HEK293T (cell line): ENCODE results near the gene JMJD6.
"Not testable (repeated sequence)": the region's sequence is repeated elsewhere in the genome, so short reads cannot be mapped to it uniquely, and the experiment has no call there.

Experiments
- CTCF ChIA-PET: fragments of 350-600 bp; formaldehyde crosslinking; extraction: SDS; loops from one replicate; lab custom pipeline; 2021; ENCODE audit warnings: antibody characterized with exemption, inconsistent platforms; lab: Yijun Ruan, JAX
- POLR2A ChIA-PET: fragments of 350-600 bp; formaldehyde crosslinking; extraction: SDS; loops from one replicate; lab custom pipeline; 2020; ENCODE audit warnings: antibody characterized with exemption, inconsistent platforms; lab: Yijun Ruan, JAX
- DNase-seq: peaks from one replicate; pipeline ENCODE4 v3.0.0; 2012; ENCODE audit warnings: mixed read lengths; ENCODE audit errors: extremely low spot score
- ARNT ChIP-seq: fragments of 450-650 bp; IDR thresholded peaks from 2 replicates; pipeline ENCODE4 v1.6.1; 2017; ENCODE audit warnings: mild to moderate bottlenecking
- BHLHE40 ChIP-seq: fragments of 450-650 bp; IDR thresholded peaks from 2 replicates; pipeline ENCODE4 v1.6.1; 2016; ENCODE audit warnings: mild to moderate bottlenecking, moderate library complexity, borderline replicate concordance
- CTBP1 ChIP-seq: fragments of 450-650 bp; IDR thresholded peaks from 2 replicates; pipeline ENCODE4 v1.6.1; 2016; ENCODE audit warnings: borderline replicate concordance
- ELF4 ChIP-seq: fragments of 450-650 bp; IDR thresholded peaks from 2 replicates; pipeline ENCODE4 v1.6.1; 2017; ENCODE audit warnings: antibody characterized with exemption
- FOXA1 ChIP-seq: fragments of 450-650 bp; IDR thresholded peaks from 2 replicates; pipeline ENCODE4 v1.6.1; 2016; ENCODE audit warnings: mild to moderate bottlenecking
- FOXK2 ChIP-seq: fragments of 450-650 bp; IDR thresholded peaks from 2 replicates; pipeline ENCODE4 v1.6.1; 2016; ENCODE audit warnings: mild to moderate bottlenecking
- FOXM1 ChIP-seq: fragments of 450-650 bp; IDR thresholded peaks from 2 replicates; pipeline ENCODE4 v1.6.1; 2017; ENCODE audit warnings: mild to moderate bottlenecking, borderline replicate concordance
- HDGF ChIP-seq: fragments of 450-650 bp; IDR thresholded peaks from 2 replicates; pipeline ENCODE4 v1.6.1; 2017; ENCODE audit warnings: antibody characterized with exemption, borderline replicate concordance
- L3MBTL2 ChIP-seq: fragments of 450-650 bp; conservative IDR thresholded peaks from 2 replicates; pipeline ENCODE4 v1.6.1; 2016; ENCODE audit warnings: mild to moderate bottlenecking
- LEF1 ChIP-seq: fragments of 450-650 bp; IDR thresholded peaks from 2 replicates; pipeline ENCODE4 v1.6.1; 2017; ENCODE audit warnings: mild to moderate bottlenecking, borderline replicate concordance
- NFRKB ChIP-seq: fragments of 450-650 bp; IDR thresholded peaks from 2 replicates; pipeline ENCODE4 v1.6.1; 2016; ENCODE audit warnings: mild to moderate bottlenecking, moderate library complexity
- PKNOX1 ChIP-seq: fragments of 450-650 bp; IDR thresholded peaks from 2 replicates; pipeline ENCODE4 v1.6.1; 2016
- SP1 ChIP-seq: fragments of 450-650 bp; IDR thresholded peaks from 2 replicates; pipeline ENCODE4 v1.6.1; 2017
- SUZ12 ChIP-seq: fragments of 450-650 bp; IDR thresholded peaks from 2 replicates; pipeline ENCODE4 v1.6.1; 2016; ENCODE audit warnings: mild to moderate bottlenecking
- TARDBP ChIP-seq: fragments of 450-650 bp; IDR thresholded peaks from 2 replicates; pipeline ENCODE4 v1.6.1; 2016
- ZNF384 ChIP-seq: fragments of 450-650 bp; IDR thresholded peaks from 2 replicates; pipeline ENCODE4 v1.6.1; 2016

The JMJD6 gene

GRCh38 chr17:76716146-76716838 lies 10.1 kb downstream of the JMJD6 start:
- ChIA-PET CTCF (no interaction called here), POLR2A (interaction anchor here (0.8 to 3.0 kb wide), 8 partner anchors 10 to 159 kb away, joined by 3 to 12 read pairs (median 4); partner anchors contain the start of genes MFSD11 and SRSF2)
- DNase-seq: no peak
- TF ChIP-seq SP1 (no peak), NFRKB (no peak), ZNF384 (no peak), TARDBP (no peak), L3MBTL2 (no peak), ARNT (no peak), LEF1 (no peak)

GRCh38 chr17:76715496-76715830 lies 10.9 kb downstream of the JMJD6 start:
- POLR2A ChIA-PET: interaction anchor here (1.9 kb wide), 1 partner anchor 34 kb away, joined by 4 read pairs; no protein-coding TSS in a partner anchor
- CTCF ChIA-PET: interaction anchor here (0.6 to 1.5 kb wide), 5 partner anchors 9 to 34 kb away, joined by 3 to 7 read pairs (median 3); partner anchors contain the start of genes JMJD6 and METTL23
- DNase-seq: no peak
- no peak for TF ChIP-seq PKNOX1
- TF ChIP-seq BHLHE40: no peak
- TF ChIP-seq SP1: no peak
- no peak for TF ChIP-seq TARDBP
- TF ChIP-seq FOXK2: no peak
- TF ChIP-seq FOXA1: no peak
- TF ChIP-seq SUZ12: no peak
- no peak for TF ChIP-seq FOXM1
- TF ChIP-seq CTBP1: no peak
- no peak for TF ChIP-seq ARNT
- no peak for TF ChIP-seq NFRKB
- no peak for TF ChIP-seq ZNF384
- no peak for TF ChIP-seq L3MBTL2
- TF ChIP-seq HDGF: no peak

- ChIA-PET POLR2A (interaction anchor here (1.5 to 4.4 kb wide), 3 partner anchors 19 to 34 kb away, joined by 3 to 29 read pairs (median 4); partner anchors contain the start of genes MFSD11 and SRSF2), CTCF (interaction anchor here (1.1 to 1.5 kb wide), 4 partner anchors 11 to 52 kb away, joined by 3 to 4 read pairs (median 4); partner anchors contain the start of genes JMJD6 and METTL23)
- DNase-seq: no peak
- TF ChIP-seq ARNT: no peak
- TF ChIP-seq HDGF: no peak
- no peak for TF ChIP-seq NFRKB
- no peak for TF ChIP-seq CTBP1
- TF ChIP-seq SP1: no peak
- no peak for TF ChIP-seq L3MBTL2
- TF ChIP-seq ZNF384: no peak
- no peak for TF ChIP-seq FOXK2
- TF ChIP-seq LEF1: no peak
- no peak for TF ChIP-seq ELF4
Observed at GRCh38 chr17:76714822-76715495, 11.4 kb downstream of the JMJD6 start.

DNA sequence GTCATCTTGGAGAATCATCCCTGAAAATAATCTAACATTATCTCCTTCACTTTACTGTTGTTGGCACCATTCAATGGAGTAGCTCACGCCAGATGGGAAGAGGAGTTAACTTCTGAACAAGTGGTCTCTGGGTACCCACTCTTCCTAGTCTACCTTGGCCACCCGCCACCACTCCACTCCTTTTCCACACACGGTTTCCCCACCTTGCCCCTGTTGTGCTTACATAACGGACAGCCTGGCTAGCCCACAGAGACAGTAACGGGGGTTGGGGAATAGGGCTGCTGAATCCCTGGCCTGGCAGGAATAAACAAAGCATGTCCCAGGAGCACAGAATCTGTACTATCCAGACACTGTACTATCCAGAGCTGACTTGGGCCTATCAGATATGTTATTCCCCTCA lies 12.1 kb downstream of the JMJD6 start:
- ChIA-PET POLR2A (interaction anchor here (0.9 to 4.4 kb wide), 7 partner anchors 12 to 157 kb away, joined by 3 to 29 read pairs (median 4); partner anchors contain the start of genes JMJD6, METTL23, MFSD11 and SRSF2), CTCF (interaction anchor here (0.6 to 1.8 kb wide), 10 partner anchors 10 to 205 kb away, joined by 3 to 8 read pairs (median 4); partner anchors contain the start of genes JMJD6 and METTL23)
- DNase-seq: no peak
- TF ChIP-seq SUZ12: no peak
- TF ChIP-seq SP1: no peak
- no peak for TF ChIP-seq TARDBP
- TF ChIP-seq PKNOX1: no peak
- no peak for TF ChIP-seq BHLHE40
- no peak for TF ChIP-seq LEF1
- no peak for TF ChIP-seq FOXK2
- no peak for TF ChIP-seq FOXM1
- no peak for TF ChIP-seq ELF4
- no peak for TF ChIP-seq ZNF384
- TF ChIP-seq ARNT: no peak
- no peak for TF ChIP-seq CTBP1
- TF ChIP-seq FOXA1: no peak
- no peak for TF ChIP-seq L3MBTL2

GRCh38 chr17:76713765-76714164 lies 12.6 kb downstream of the JMJD6 start:
- TF ChIP-seq FOXM1 (no peak), SP1 (no peak), FOXK2 (no peak), BHLHE40 (no peak), NFRKB (no peak), HDGF (no peak), CTBP1 (no peak), ZNF384 (no peak), FOXA1 (no peak)
- CTCF ChIA-PET: interaction anchor here (0.6 to 1.8 kb wide), 9 partner anchors 9 to 204 kb away, joined by 3 to 8 read pairs (median 4); no protein-coding TSS in a partner anchor
- DNase-seq: no peak
- POLR2A ChIA-PET: interaction anchor here (0.9 to 4.4 kb wide), 7 partner anchors 13 to 156 kb away, joined by 3 to 29 read pairs (median 4); partner anchors contain the start of genes JMJD6, METTL23, MFSD11 and SRSF2

- TF ChIP-seq ZNF384: peak; percentile 98
- ChIA-PET POLR2A (interaction anchor here (1.0 to 5.4 kb wide), 10 partner anchors 9 to 154 kb away, joined by 3 to 38 read pairs (median 11); partner anchors contain the start of genes JMJD6, METTL23, MFSD11 and SRSF2), CTCF (interaction anchor here (0.6 to 2.1 kb wide), 2 partner anchors 31 to 218 kb away, joined by 4 to 7 read pairs; no protein-coding TSS in a partner anchor)
- DNase-seq: not testable (repeated sequence)
Observed at GRCh38 chr17:76712321-76712720, 14.1 kb downstream of the JMJD6 start.
